22Rv1 (cell line): ENCODE results near the gene CRISP1.

Experiments
- ZFX ChIP-seq: fragments of 450-650 bp; IDR thresholded peaks from 2 replicates; pipeline ENCODE4 v1.6.1; 2017; ENCODE audit warnings: antibody characterized with exemption, borderline replicate concordance
- TF ChIP-seq, protein P1 (sequence below): fragments of 450-650 bp; IDR thresholded peaks from 2 replicates; pipeline ENCODE4 v1.5.1; 2017; ENCODE audit warnings: mild to moderate bottlenecking

GRCh38 chr6:49905296-49905695, 39.0 kb upstream of the CRISP1 start:
- TF ChIP-seq, protein P1, sequence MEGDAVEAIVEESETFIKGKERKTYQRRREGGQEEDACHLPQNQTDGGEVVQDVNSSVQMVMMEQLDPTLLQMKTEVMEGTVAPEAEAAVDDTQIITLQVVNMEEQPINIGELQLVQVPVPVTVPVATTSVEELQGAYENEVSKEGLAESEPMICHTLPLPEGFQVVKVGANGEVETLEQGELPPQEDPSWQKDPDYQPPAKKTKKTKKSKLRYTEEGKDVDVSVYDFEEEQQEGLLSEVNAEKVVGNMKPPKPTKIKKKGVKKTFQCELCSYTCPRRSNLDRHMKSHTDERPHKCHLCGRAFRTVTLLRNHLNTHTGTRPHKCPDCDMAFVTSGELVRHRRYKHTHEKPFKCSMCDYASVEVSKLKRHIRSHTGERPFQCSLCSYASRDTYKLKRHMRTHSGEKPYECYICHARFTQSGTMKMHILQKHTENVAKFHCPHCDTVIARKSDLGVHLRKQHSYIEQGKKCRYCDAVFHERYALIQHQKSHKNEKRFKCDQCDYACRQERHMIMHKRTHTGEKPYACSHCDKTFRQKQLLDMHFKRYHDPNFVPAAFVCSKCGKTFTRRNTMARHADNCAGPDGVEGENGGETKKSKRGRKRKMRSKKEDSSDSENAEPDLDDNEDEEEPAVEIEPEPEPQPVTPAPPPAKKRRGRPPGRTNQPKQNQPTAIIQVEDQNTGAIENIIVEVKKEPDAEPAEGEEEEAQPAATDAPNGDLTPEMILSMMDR: no peak
- TF ChIP-seq ZFX: no peak
